ENCODE measurements around the gene ATP13A3. TPM values are rescaled to one million over a fixed set of nuclear protein-coding genes. Genes with fewer than 3 reads are reported as not detected.
A peak's percentile ranks its signal among the peaks of the same experiment; 100 is the strongest.

Gene ATP13A3
- total RNA-seq, 1 donor from 2014 or later, result 79.2 TPM

GRCh38 chr3:194377708-194378107 lies 109.1 kb downstream of the ATP13A3 start:
- no peaks in the 10 kb centered on the region for H3K79me2 ChIP-seq (ENCODE audit: insufficient read depth, low read length)
- Mint-ChIP-seq H3K9me3 (ENCODE audit: unreplicated experiment) (no peaks in the 10 kb centered on the region), H3K36me3 (ENCODE audit: low read depth, unreplicated experiment) (no peaks in the 10 kb centered on the region), H3K4me3 (ENCODE audit: unreplicated experiment) (no peak overlapping the region), H3K27ac (ENCODE audit: unreplicated experiment) (no peak overlapping the region), H3K27me3 (ENCODE audit: low read depth, unreplicated experiment) (peaks cover 29% of the 10 kb centered on the region), H3K4me1 (ENCODE audit: low read depth, unreplicated experiment) (no peaks in the 10 kb centered on the region)
- FAIRE-seq, result no peak
- no peak overlapping the region for H3K27ac ChIP-seq (ENCODE audit: low read depth, low read length)
- H3K4me1 ChIP-seq (ENCODE audit: insufficient read depth, low read length), result no peaks in the 10 kb centered on the region
- no peak overlapping the region for H3K4me2 ChIP-seq (ENCODE audit: low read length)
- no peaks in the 10 kb centered on the region for H3K9me3 ChIP-seq (ENCODE audit: insufficient read depth, low read depth, low read length)
- DNase-seq (ENCODE audit: low read depth), result no peak
- H2AFZ ChIP-seq (ENCODE audit: low read depth, low read length), result no peak overlapping the region
- H3K4me3 ChIP-seq (ENCODE audit: insufficient read depth, low read depth, low read length), result no peak overlapping the region
- peaks cover 23% of the 10 kb centered on the region for H3K27me3 ChIP-seq (ENCODE audit: insufficient read depth, low read length)
- no peak overlapping the region for H3K9ac ChIP-seq (ENCODE audit: low read length)
- H4K20me1 ChIP-seq (ENCODE audit: insufficient read depth, low read length), result no peaks in the 10 kb centered on the region
- TF ChIP-seq CTCF (IDR thresholded peaks at IDR 0.05; ENCODE audit: insufficient read depth, low read depth, low read length) (no peak), EZH2 (IDR thresholded peaks at IDR 0.05; ENCODE audit: insufficient read depth, low read length) (no peak)
- no peaks in the 10 kb centered on the region for H3K36me3 ChIP-seq (ENCODE audit: insufficient read depth, low read length)

- Histone ChIP-seq H2AFZ (ENCODE audit: low read depth, low read length) (no peak overlapping the region), H3K27ac (ENCODE audit: low read depth, low read length) (no peak overlapping the region), H3K4me1 (ENCODE audit: insufficient read depth, low read length) (no peaks in the 10 kb centered on the region), H3K27me3 (ENCODE audit: insufficient read depth, low read length) (peaks cover 23% of the 10 kb centered on the region), H3K36me3 (ENCODE audit: insufficient read depth, low read length) (no peaks in the 10 kb centered on the region), H3K4me3 (ENCODE audit: insufficient read depth, low read depth, low read length) (no peak overlapping the region), H3K79me2 (ENCODE audit: insufficient read depth, low read length) (no peaks in the 10 kb centered on the region), H3K9ac (ENCODE audit: low read length) (no peak overlapping the region), H3K4me2 (ENCODE audit: low read length) (no peak overlapping the region), H3K9me3 (ENCODE audit: insufficient read depth, low read depth, low read length) (no peaks in the 10 kb centered on the region), H4K20me1 (ENCODE audit: insufficient read depth, low read length) (no peaks in the 10 kb centered on the region)
- H3K9me3 Mint-ChIP-seq (ENCODE audit: unreplicated experiment), result no peaks in the 10 kb centered on the region
- H3K27ac Mint-ChIP-seq (ENCODE audit: unreplicated experiment), result no peak overlapping the region
- H3K27me3 Mint-ChIP-seq (ENCODE audit: low read depth, unreplicated experiment), result peaks cover 31% of the 10 kb centered on the region
- H3K4me3 Mint-ChIP-seq (ENCODE audit: unreplicated experiment), result no peak overlapping the region
- no peaks in the 10 kb centered on the region for H3K36me3 Mint-ChIP-seq (ENCODE audit: low read depth, unreplicated experiment)
- H3K4me1 Mint-ChIP-seq (ENCODE audit: low read depth, unreplicated experiment), result no peaks in the 10 kb centered on the region
- FAIRE-seq (no peak), DNase-seq (ENCODE audit: low read depth) (no peak)
- TF ChIP-seq CTCF (IDR thresholded peaks at IDR 0.05; ENCODE audit: insufficient read depth, low read depth, low read length), result no peak
- TF ChIP-seq EZH2 (IDR thresholded peaks at IDR 0.05; ENCODE audit: insufficient read depth, low read length), result no peak
Measured at GRCh38 chr3:194376241-194376560, 110.6 kb downstream of the ATP13A3 start.

GRCh38 chr3:194375473-194376240 lies 111.1 kb downstream of the ATP13A3 start:
- Histone ChIP-seq H3K9ac (ENCODE audit: low read length) (no peak overlapping the region), H3K4me3 (ENCODE audit: insufficient read depth, low read depth, low read length) (no peak overlapping the region), H3K4me2 (ENCODE audit: low read length) (no peak overlapping the region), H3K79me2 (ENCODE audit: insufficient read depth, low read length) (no peaks in the 10 kb centered on the region), H3K27me3 (ENCODE audit: insufficient read depth, low read length) (peaks cover 22% of the 10 kb centered on the region), H3K4me1 (ENCODE audit: insufficient read depth, low read length) (peaks cover under 1% of the 10 kb centered on the region), H3K9me3 (ENCODE audit: insufficient read depth, low read depth, low read length) (no peaks in the 10 kb centered on the region), H4K20me1 (ENCODE audit: insufficient read depth, low read length) (no peaks in the 10 kb centered on the region), H2AFZ (ENCODE audit: low read depth, low read length) (peak overlapping the region; percentile 60), H3K36me3 (ENCODE audit: insufficient read depth, low read length) (no peaks in the 10 kb centered on the region), H3K27ac (ENCODE audit: low read depth, low read length) (no peak overlapping the region)
- TF ChIP-seq CTCF (IDR thresholded peaks at IDR 0.05; ENCODE audit: insufficient read depth, low read depth, low read length) (no peak), EZH2 (IDR thresholded peaks at IDR 0.05; ENCODE audit: insufficient read depth, low read length) (no peak)
- no peak for FAIRE-seq
- peaks cover 30% of the 10 kb centered on the region for H3K27me3 Mint-ChIP-seq (ENCODE audit: low read depth, unreplicated experiment)
- peaks cover 3% of the 10 kb centered on the region for H3K4me1 Mint-ChIP-seq (ENCODE audit: low read depth, unreplicated experiment)
- no peak overlapping the region for H3K27ac Mint-ChIP-seq (ENCODE audit: unreplicated experiment)
- no peaks in the 10 kb centered on the region for H3K9me3 Mint-ChIP-seq (ENCODE audit: unreplicated experiment)
- no peak overlapping the region for H3K4me3 Mint-ChIP-seq (ENCODE audit: unreplicated experiment)
- DNase-seq (ENCODE audit: low read depth), result no peak
- H3K36me3 Mint-ChIP-seq (ENCODE audit: low read depth, unreplicated experiment), result no peaks in the 10 kb centered on the region
